GM12878 (cell line): ENCODE data around the gene GAL3ST2. TPM values are rescaled to one million over a fixed set of nuclear protein-coding genes. Genes with fewer than 3 reads are reported as not detected.

ENCODE experiments used
- ATAC-seq: fragments of 200-7000 bp; cut with Tn5 transposase; 3 replicates; pipeline ENCODE4 v1.9.1; 2020; ENCODE audit warnings: mild to moderate bottlenecking, moderate library complexity
- BruUV-seq: library from RNA; stranded (reverse); fragments of 400-500 nt; replicated peaks from 2 replicates; lab custom pipeline; 2021; lab: Mats Ljungman, UMichigan
- CTCF ChIA-PET: fragments of 300-600 bp; sonication (Branson Sonifier 250); formaldehyde crosslinking; extraction: SDS; loops from one replicate; lab custom pipeline; 2021; ENCODE audit warnings: inconsistent platforms; lab: Yijun Ruan, JAX
- POLR2A ChIA-PET: fragments of 350-600 bp; formaldehyde crosslinking; extraction: SDS; loops from one replicate; lab custom pipeline; 2021; ENCODE audit warnings: inconsistent platforms; lab: Charles Lee
- RAD21 ChIA-PET: fragments of 300-600 bp; sonication (Branson Sonifier 250); formaldehyde crosslinking; loops from one replicate; lab custom pipeline; 2023; ENCODE audit warnings: antibody characterized with exemption; ENCODE audit not compliant: unreplicated experiment; lab: Charles Lee
- SMC1A ChIA-PET: fragments of 300-600 bp; sonication (Branson Sonifier 250); formaldehyde crosslinking; loops from one replicate; lab custom pipeline; 2023; ENCODE audit not compliant: unreplicated experiment, uncharacterized antibody; lab: Charles Lee
- DNase-seq: peaks from one replicate; pipeline ENCODE4 v3.0.0-alpha.2; 2011; ENCODE audit warnings: low read depth, low spot score
- FAIRE-seq: peaks from 3 replicates; lab custom pipeline; 2011; peaks lifted over from hg19 to GRCh38; lab: Jason Lieb, UNC
- H2AFZ ChIP-seq: 2 replicates; pipeline ENCODE4 v1.6.0; 2011; ENCODE audit warnings: low read depth, low read length, control low read depth; ENCODE audit not compliant: control insufficient read depth
- H3K27ac ChIP-seq: 2 replicates; pipeline ENCODE4 v1.5.1; 2011; ENCODE audit warnings: control low read depth; ENCODE audit not compliant: control insufficient read depth, insufficient read depth
- H3K27me3 ChIP-seq, 2 experiments: replicated peaks in 1 of 2; 2 replicates each; pipeline versions ENCODE4 v1.6.0 to v1.6.1; 2011; ENCODE audit warnings: low read length in 1 of 2; ENCODE audit not compliant: control insufficient read depth in 2 of 2, insufficient read depth in 2 of 2
- H3K36me3 ChIP-seq, 2 experiments: 2 replicates each; pipeline ENCODE4 v1.5.1; 2011; ENCODE audit warnings: low read length in 1 of 2; ENCODE audit not compliant: control insufficient read depth in 2 of 2, insufficient read depth in 2 of 2
- H3K4me1 ChIP-seq: 2 replicates; pipeline ENCODE4 v1.6.1; 2011; ENCODE audit warnings: mild to moderate bottlenecking, low read length, moderate library complexity, mixed read lengths; ENCODE audit not compliant: control insufficient read depth, insufficient read depth
- H3K4me2 ChIP-seq: 2 replicates; pipeline ENCODE4 v1.6.0; 2011; ENCODE audit warnings: control low read depth; ENCODE audit not compliant: control insufficient read depth, insufficient read depth
- H3K4me3 ChIP-seq: fragments of 200-600 bp; sonication (generic); 2 replicates; pipeline ENCODE4 v1.5.1; 2016
- H3K79me2 ChIP-seq: 2 replicates; pipeline ENCODE4 v1.6.0; 2011; ENCODE audit warnings: low read length; ENCODE audit not compliant: control insufficient read depth, insufficient read depth
- H3K9ac ChIP-seq: 2 replicates; pipeline ENCODE4 v1.8.0; 2011; ENCODE audit warnings: low read length, control low read depth, mixed read lengths; ENCODE audit not compliant: control insufficient read depth, insufficient read depth
- H3K9me3 ChIP-seq: replicated peaks from 3 replicates; pipeline ENCODE4 v1.5.1; 2011; ENCODE audit warnings: mild to moderate bottlenecking, low read length; ENCODE audit not compliant: control insufficient read depth, insufficient read depth
- H4K20me1 ChIP-seq: 2 replicates; pipeline ENCODE4 v1.6.0; 2011; ENCODE audit not compliant: control insufficient read depth, insufficient read depth
- NR2C2 ChIP-seq: IDR thresholded peaks from 2 replicates; pipeline ENCODE4 v1.6.1; 2011; ENCODE audit warnings: borderline replicate concordance, low read depth; ENCODE audit not compliant: control insufficient read depth, insufficient read length
- SMAD5 ChIP-seq: IDR thresholded peaks from 2 replicates; pipeline ENCODE4 v1.6.1; 2016; ENCODE audit warnings: antibody characterized with exemption, low read depth
- SPI1 ChIP-seq: IDR thresholded peaks from 2 replicates; pipeline ENCODE4 v1.6.1; 2011; ENCODE audit warnings: low read depth, mild to moderate bottlenecking, low read length, moderate library complexity, borderline replicate concordance; ENCODE audit not compliant: insufficient read depth
- YY1 ChIP-seq: IDR thresholded peaks from 2 replicates; pipeline ENCODE4 v1.6.1; 2011; ENCODE audit warnings: low read depth, mild to moderate bottlenecking, low read length
- WGBS: methylation state at CpG from one replicate; pipeline ENCODE4 v1.1.6; 2016; ENCODE audit warnings: low lambda C conversion rate; ENCODE audit not compliant: insufficient replicate concordance, insufficient coverage; ENCODE audit errors: missing lambda C conversion rate; 5-methylcytosine and 5-hydroxymethylcytosine counted together
- in situ Hi-C: fragments of 300-500 bp; cut with MboI; formaldehyde crosslinking; loops from 9 replicates; pipeline ENCODE4 v1.14.3; 2018; ENCODE audit warnings: mixed read lengths
- intact Hi-C: fragments of 100-400 bp; cut with micrococcal nuclease; formaldehyde crosslinking; loops from one replicate; pipeline ENCODE4 v1.14.2; 2022; ENCODE audit not compliant: unreplicated experiment
- polyA plus RNA-seq, 11 experiments: library from polyadenylated mRNA; depleted of rRNA in 4 of 11; unstranded in 6 of 11; stranded (reverse) in 5 of 11; fragments of >200 nt; fragmentation: Nextera tagmentation in 4 of 11; fragmentation: Illumina TruSeq in 1 of 11; extraction: Ambion mirVana in 4 of 11; extraction: Trizol in 1 of 11; gene quantifications; 1 replicate in 1 of 11; 2 replicates in 10 of 11; pipeline versions ENCODE4 v1.2.1 to v1.2.3, GENCODE V29; 2011 to 2016; ENCODE audit warnings: inconsistent platforms in 2 of 11, missing spikeins in 2 of 11, low read depth in 1 of 11
- total RNA-seq, 4 experiments: library from RNA; depleted of rRNA in 3 of 4; stranded (reverse); fragments of >200 nt in 3 of 4; fragmentation: Illumina TruSeq in 1 of 4; extraction: Trizol in 1 of 4; gene quantifications; 2 replicates each; pipeline versions ENCODE4 v1.2.1 to v1.2.3, GENCODE V29; 2013 to 2021
- TF ChIP-seq, protein P1 (sequence below): IDR thresholded peaks from 2 replicates; pipeline ENCODE4 v1.6.1; 2011; ENCODE audit warnings: low read depth, low read length, improper control_type of control experiment, borderline replicate concordance
- TF ChIP-seq, protein P2 (sequence below): IDR thresholded peaks from 2 replicates; pipeline ENCODE4 v1.6.1; 2011; ENCODE audit warnings: mild to moderate bottlenecking, low read depth, low read length, moderate library complexity; ENCODE audit not compliant: insufficient replicate concordance

GAL3ST2 gene
- total and polyA plus RNA-seq, 10 of the 15 experiments (the other 5 are each of a cell fraction or from before 2014, with no cell fraction given) = 0.09 to 0.36 (median 0.11) TPM; not detected in 7

DNA sequence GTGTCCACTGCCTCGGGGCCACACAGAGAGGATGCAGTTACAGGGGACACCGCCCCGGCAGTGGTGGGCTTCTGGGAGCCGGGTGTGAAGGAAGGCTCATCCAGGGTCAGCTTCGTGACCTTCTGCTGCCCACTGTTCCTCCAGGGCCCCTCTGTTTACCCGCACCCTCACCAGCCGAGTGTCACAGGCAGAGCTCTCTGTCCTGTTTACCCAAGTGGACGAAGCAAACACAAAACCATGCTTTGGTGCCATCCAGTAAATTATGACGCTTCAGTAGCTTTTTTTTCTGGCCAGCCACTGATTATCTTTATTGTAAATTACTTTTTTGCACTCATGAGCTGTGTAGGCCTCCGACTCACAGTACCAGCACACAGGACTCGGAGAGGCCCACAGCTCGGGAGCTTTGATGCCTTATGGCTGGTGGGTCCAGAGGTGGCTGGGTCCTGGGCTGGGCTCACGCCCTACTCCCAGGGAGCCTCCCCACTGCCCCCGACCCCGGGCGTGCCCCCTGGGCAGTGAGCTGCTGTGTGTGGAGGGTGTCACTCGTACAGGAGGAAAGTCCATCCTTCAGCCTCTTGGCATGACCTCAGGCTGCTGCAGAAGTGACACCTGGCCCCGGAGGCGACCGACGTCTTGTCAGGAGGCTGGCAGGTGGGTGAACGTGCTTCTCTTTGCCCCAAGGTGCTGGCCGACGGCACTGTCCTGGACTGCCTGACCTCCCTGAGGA lies 32.4 kb upstream of the GAL3ST2 start:
- no peaks in the 10 kb centered on the region; the same call in 2 of the 3 replicates for H3K9me3 ChIP-seq
- WGBS = 94% methylated on average over 24 of the region's 24 CpGs
- no peak overlapping the region for H3K9ac ChIP-seq
- no peak overlapping the region for H3K4me2 ChIP-seq
- H3K4me3 ChIP-seq = no peak overlapping the region
- BruUV-seq = no TSS peak
- H3K36me3 ChIP-seq = peaks cover 2 to 10% of the 10 kb centered on the region in 2 experiments
- H2AFZ ChIP-seq = no peak overlapping the region
- ChIA-PET SMC1A (no interaction called here), POLR2A (no interaction called here), CTCF (no interaction called here), RAD21 (interaction anchor here (0.8 kb wide), 1 partner anchor 42 kb away, joined by 3 read pairs; the partner anchor contains the start of gene ING5)
- peaks cover 3% of the 10 kb centered on the region; the same call in 1 of the 2 replicates for H3K79me2 ChIP-seq
- no peak overlapping the region for H3K27ac ChIP-seq
- TF ChIP-seq NR2C2 (no peak), SPI1 (no peak), YY1 (no peak), SMAD5 (no peak)
- TF ChIP-seq, protein P1, sequence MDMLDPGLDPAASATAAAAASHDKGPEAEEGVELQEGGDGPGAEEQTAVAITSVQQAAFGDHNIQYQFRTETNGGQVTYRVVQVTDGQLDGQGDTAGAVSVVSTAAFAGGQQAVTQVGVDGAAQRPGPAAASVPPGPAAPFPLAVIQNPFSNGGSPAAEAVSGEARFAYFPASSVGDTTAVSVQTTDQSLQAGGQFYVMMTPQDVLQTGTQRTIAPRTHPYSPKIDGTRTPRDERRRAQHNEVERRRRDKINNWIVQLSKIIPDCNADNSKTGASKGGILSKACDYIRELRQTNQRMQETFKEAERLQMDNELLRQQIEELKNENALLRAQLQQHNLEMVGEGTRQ = no peak
- TF ChIP-seq, protein P2, sequence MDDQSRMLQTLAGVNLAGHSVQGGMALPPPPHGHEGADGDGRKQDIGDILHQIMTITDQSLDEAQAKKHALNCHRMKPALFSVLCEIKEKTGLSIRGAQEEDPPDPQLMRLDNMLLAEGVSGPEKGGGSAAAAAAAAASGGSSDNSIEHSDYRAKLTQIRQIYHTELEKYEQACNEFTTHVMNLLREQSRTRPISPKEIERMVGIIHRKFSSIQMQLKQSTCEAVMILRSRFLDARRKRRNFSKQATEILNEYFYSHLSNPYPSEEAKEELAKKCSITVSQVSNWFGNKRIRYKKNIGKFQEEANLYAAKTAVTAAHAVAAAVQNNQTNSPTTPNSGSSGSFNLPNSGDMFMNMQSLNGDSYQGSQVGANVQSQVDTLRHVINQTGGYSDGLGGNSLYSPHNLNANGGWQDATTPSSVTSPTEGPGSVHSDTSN = no peak
- no peak for FAIRE-seq
- in situ Hi-C loops = no loop called here
- DNase-seq = no peak
- no peaks in the 10 kb centered on the region for H3K27me3 ChIP-seq
- peaks cover 5% of the 10 kb centered on the region; the same call in 1 of the 2 replicates for H3K4me1 ChIP-seq
- ATAC-seq = no peak
- H4K20me1 ChIP-seq = no peaks in the 10 kb centered on the region
- intact Hi-C loops = no loop called here
